GM23338 (cell line): ENCODE data around the gene UBAC2. TPM values are rescaled to one million over a fixed set of nuclear protein-coding genes. Genes with fewer than 3 reads are reported as not detected.

Experiments
- ATAC-seq: fragments of 200-7000 bp; cut with Tn5 transposase; 3 replicates; pipeline ENCODE4 v1.9.1; 2020
- DNase-seq: peaks from one replicate; pipeline ENCODE4 v3.0.0-alpha.2; 2015; ENCODE audit warnings: low spot score
- H2AFZ ChIP-seq: fragments of 200-600 bp; sonication (generic); 2 replicates; pipeline ENCODE4 v1.8.0; 2016; ENCODE audit warnings: antibody characterized with exemption, mild to moderate bottlenecking, moderate library complexity
- H3F3A ChIP-seq: fragments of 200-600 bp; sonication (generic); replicated peaks from 2 replicates; pipeline ENCODE4 v1.8.0; 2017; ENCODE audit warnings: antibody characterized with exemption, mixed run types, low read depth
- H3K27ac ChIP-seq: fragments of 200-600 bp; sonication (generic); 2 replicates; pipeline ENCODE4 v1.6.1; 2016; ENCODE audit warnings: low read depth
- H3K27me3 ChIP-seq: fragments of 200-600 bp; sonication (generic); 2 replicates; pipeline ENCODE4 v1.8.0; 2016; ENCODE audit warnings: mild to moderate bottlenecking, mixed run types, moderate library complexity; ENCODE audit not compliant: insufficient read depth
- H3K36me3 ChIP-seq: fragments of 200-600 bp; sonication (generic); 2 replicates; pipeline ENCODE4 v1.8.0; 2016; ENCODE audit warnings: mild to moderate bottlenecking; ENCODE audit not compliant: insufficient read depth
- H3K4me1 ChIP-seq: fragments of 200-600 bp; sonication (generic); 2 replicates; pipeline ENCODE4 v1.8.0; 2016; ENCODE audit warnings: mild to moderate bottlenecking, moderate library complexity; ENCODE audit not compliant: insufficient read depth
- H3K4me2 ChIP-seq: fragments of 200-600 bp; sonication (generic); 2 replicates; pipeline ENCODE4 v1.7.1; 2017; ENCODE audit warnings: mixed run types
- H3K4me3 ChIP-seq: fragments of 200-600 bp; sonication (generic); 2 replicates; pipeline ENCODE4 v1.6.1; 2016; ENCODE audit warnings: mixed run types
- H3K79me2 ChIP-seq: fragments of 200-600 bp; sonication (generic); replicated peaks from 2 replicates; pipeline ENCODE4 v1.8.0; 2017; ENCODE audit warnings: mild to moderate bottlenecking; ENCODE audit not compliant: insufficient read depth
- H3K9me2 ChIP-seq: fragments of 200-600 bp; sonication (generic); 2 replicates; pipeline ENCODE4 v1.8.0; 2017; ENCODE audit not compliant: insufficient read depth
- H4K20me1 ChIP-seq: fragments of 200-600 bp; sonication (generic); replicated peaks from 2 replicates; pipeline ENCODE4 v1.8.0; 2017; ENCODE audit warnings: mild to moderate bottlenecking; ENCODE audit not compliant: insufficient read depth
- H3K27ac Mint-ChIP-seq: 2 replicates; pipeline ENCODE4 v1.8.0; 2020; ENCODE audit warnings: inconsistent platforms, mild to moderate bottlenecking, moderate library complexity, mixed read lengths
- H3K27me3 Mint-ChIP-seq: 3 replicates; pipeline ENCODE4 v1.8.0; 2022; ENCODE audit warnings: low read depth, mild to moderate bottlenecking, moderate library complexity, mixed read lengths, inconsistent platforms; ENCODE audit not compliant: insufficient read depth, poor library complexity
- H3K36me3 Mint-ChIP-seq: 3 replicates; pipeline ENCODE4 v1.8.0; 2021; ENCODE audit warnings: low read depth, mild to moderate bottlenecking, inconsistent platforms, moderate library complexity, mixed read lengths
- H3K4me1 Mint-ChIP-seq: 3 replicates; pipeline ENCODE4 v1.8.0; 2020; ENCODE audit warnings: mild to moderate bottlenecking, inconsistent platforms, mixed read lengths
- H3K4me3 Mint-ChIP-seq: 3 replicates; pipeline ENCODE4 v1.8.0; 2021; ENCODE audit warnings: moderate library complexity, mild to moderate bottlenecking, inconsistent platforms, mixed read lengths
- H3K9me3 Mint-ChIP-seq: 3 replicates; pipeline ENCODE4 v1.8.0; 2020; ENCODE audit warnings: moderate library complexity, mild to moderate bottlenecking, inconsistent platforms, mixed read lengths
- CTCF ChIP-seq, 2 experiments: fragments of 200-600 bp in 1 of 2; sonication (generic) in 1 of 2; conservative IDR thresholded peaks; 2 replicates each; pipeline versions ENCODE4 v1.5.1 to v1.6.1; 2016 to 2017; ENCODE audit warnings: antibody characterized with exemption in 2 of 2, low read depth in 2 of 2, mild to moderate bottlenecking in 2 of 2, moderate library complexity in 1 of 2
- ETS1 ChIP-seq: IDR thresholded peaks from 2 replicates; pipeline ENCODE4 v1.6.1; 2016; ENCODE audit warnings: antibody characterized with exemption
- EZH2 ChIP-seq: fragments of 200-600 bp; sonication (generic); IDR thresholded peaks from one replicate; pipeline ENCODE4 v1.8.0; 2017; ENCODE audit warnings: antibody characterized with exemption, mild to moderate bottlenecking, low read depth; ENCODE audit not compliant: unreplicated experiment
- EZH2phosphoT487 ChIP-seq: fragments of 200-600 bp; sonication (generic); IDR thresholded peaks from one replicate; pipeline ENCODE4 v1.8.1; 2018; ENCODE audit warnings: antibody characterized with exemption; ENCODE audit not compliant: unreplicated experiment
- JUNB ChIP-seq: IDR thresholded peaks from one replicate; pipeline ENCODE4 v1.6.1; 2016; ENCODE audit warnings: antibody characterized with exemption; ENCODE audit not compliant: unreplicated experiment
- NANOG ChIP-seq: IDR thresholded peaks from 2 replicates; pipeline ENCODE4 v1.6.1; 2016; ENCODE audit warnings: antibody characterized with exemption, borderline replicate concordance
- POLR2AphosphoS5 ChIP-seq: IDR thresholded peaks from 2 replicates; pipeline ENCODE4 v1.6.1; 2016; ENCODE audit warnings: antibody characterized with exemption, low read depth
- STAT1 ChIP-seq: IDR thresholded peaks from one replicate; pipeline ENCODE4 v1.6.1; 2016; ENCODE audit warnings: antibody characterized with exemption; ENCODE audit not compliant: unreplicated experiment
- ZNF114 ChIP-seq: fragments of 250-450 bp; sonication (Bioruptor Pico); IDR thresholded peaks from 2 replicates; pipeline ENCODE4 v1.5.0; 2020; ENCODE audit warnings: mild to moderate bottlenecking, moderate library complexity
- ZNF462 ChIP-seq: fragments of 250-450 bp; sonication (Bioruptor Pico); IDR thresholded peaks from 2 replicates; pipeline ENCODE4 v1.5.0; 2020; ENCODE audit warnings: mild to moderate bottlenecking, moderate library complexity
- polyA plus RNA-seq: library from polyadenylated mRNA; unstranded; fragments of >200 nt; fragmentation: Nextera tagmentation; extraction: Ambion mirVana; gene quantifications from 2 replicates; pipeline ENCODE4 v1.2.1, GENCODE V29; 2016
- total RNA-seq: library from RNA; depleted of rRNA; stranded (reverse); fragments of >200 nt; shearing (Covaris generic); gene quantifications from 2 replicates; pipeline ENCODE4 v1.2.3, GENCODE V29; 2014

The UBAC2 gene
- total and polyA plus RNA-seq, 2 experiments from 2014 or later = 37.9 to 76.9 TPM

- TF ChIP-seq ETS1 (no peak), JUNB (no peak), EZH2 (no peak), ZNF114 (no peak), EZH2phosphoT487 (no peak)
Measured at GRCh38 chr13:99211421-99212035, 10.9 kb downstream of the UBAC2 start (continued).

- peaks cover 50% of the 10 kb centered on the region for H4K20me1 ChIP-seq
- Mint-ChIP-seq H3K4me1 (peaks cover 49% of the 10 kb centered on the region), H3K9me3 (no peaks in the 10 kb centered on the region), H3K4me3 (peak overlapping the region; percentile 25; the same call in 1 of the 3 replicates), H3K36me3 (peaks cover 7% of the 10 kb centered on the region; the same call in 2 of the 3 replicates), H3K27ac (peak overlapping the region; percentile 79), H3K27me3 (peaks cover 8% of the 10 kb centered on the region)
- ATAC-seq = peak; percentile 72
- H3K36me3 ChIP-seq = no peaks in the 10 kb centered on the region
- peaks cover 17% of the 10 kb centered on the region for H3K4me1 ChIP-seq
- H3K27ac ChIP-seq = peak overlapping the region; percentile 42; the same call in 1 of the 2 replicates
- peak overlapping the region; percentile 34 for H3K4me3 ChIP-seq
- peak overlapping the region; percentile 51 for H3K4me2 ChIP-seq
- peak; percentile 24 for DNase-seq
- H2AFZ ChIP-seq = no peak overlapping the region
- TF ChIP-seq POLR2AphosphoS5 (no peak), ZNF462 (CRISPR knock-in tag) (no peak), STAT1 (no peak), ZNF114 (no peak), CTCF (conservative IDR thresholded peaks at IDR 0.05; ENCODE audit: low read depth in 2 of 2) (no peak), EZH2phosphoT487 (no peak), ETS1 (no peak), NANOG (no peak)
- no peaks in the 10 kb centered on the region for H3F3A ChIP-seq
- no peaks in the 10 kb centered on the region for H3K27me3 ChIP-seq
- H3K9me2 ChIP-seq = no peaks in the 10 kb centered on the region
- peaks cover 100% of the 10 kb centered on the region for H3K79me2 ChIP-seq
Measured at GRCh38 chr13:99214232-99214631, 13.6 kb downstream of the UBAC2 start.
